H1 (cell line): ENCODE results near the gene NAT10. TPM values are rescaled to one million over a fixed set of nuclear protein-coding genes. Genes with fewer than 3 reads are reported as not detected.

Experiments used
- CTCF ChIA-PET: fragments of 300-600 bp; sonication (Branson Sonifier 250); formaldehyde crosslinking; loops from one replicate; lab custom pipeline; 2021; ENCODE audit not compliant: partially characterized antibody; lab: Charles Lee
- POLR2A ChIA-PET: fragments of 300-600 bp; sonication (Branson Sonifier 250); formaldehyde crosslinking; loops from one replicate; lab custom pipeline; 2021; ENCODE audit warnings: inconsistent platforms; ENCODE audit not compliant: partially characterized antibody; lab: Charles Lee
- DNase-seq, 2 experiments: peaks; one replicate each; pipeline versions ENCODE4 v3.0.0 to v3.0.0-alpha.2; 2010 to 2022; ENCODE audit warnings: low spot score in 2 of 2, low read depth in 1 of 2, mixed read lengths in 1 of 2
- FAIRE-seq: peaks from 2 replicates; lab custom pipeline; 2011; peaks lifted over from hg19 to GRCh38; lab: Jason Lieb, UNC
- H2AFZ ChIP-seq: 2 replicates; pipeline ENCODE4 v1.8.1; 2012; ENCODE audit warnings: low read length, inconsistent platforms
- H2AK5ac ChIP-seq: 2 replicates; pipeline ENCODE4 v1.6.1; 2013; ENCODE audit warnings: low read depth, low read length
- H2BK120ac ChIP-seq: replicated peaks from 2 replicates; pipeline ENCODE3; 2013; ENCODE audit warnings: low read depth, low read length, inconsistent platforms
- H2BK12ac ChIP-seq: 2 replicates; pipeline ENCODE4 v1.6.1; 2013; ENCODE audit warnings: low read depth, low read length
- H2BK15ac ChIP-seq: 2 replicates; pipeline ENCODE4 v1.6.1; 2013; ENCODE audit warnings: low read length
- H2BK20ac ChIP-seq: 2 replicates; pipeline ENCODE4 v1.6.1; 2013; ENCODE audit warnings: low read length
- H2BK5ac ChIP-seq: 2 replicates; pipeline ENCODE4 v1.6.1; 2013; ENCODE audit warnings: low read depth, low read length
- H3K14ac ChIP-seq: 2 replicates; pipeline ENCODE4 v1.6.1; 2013; ENCODE audit warnings: inconsistent platforms; ENCODE audit not compliant: insufficient read length
- H3K18ac ChIP-seq: 2 replicates; pipeline ENCODE4 v1.6.1; 2013; ENCODE audit warnings: low read length; ENCODE audit errors: extremely low read depth
- H3K23ac ChIP-seq: 2 replicates; pipeline ENCODE4 v1.6.1; 2013; ENCODE audit warnings: inconsistent platforms; ENCODE audit not compliant: insufficient read length
- H3K23me2 ChIP-seq: 2 replicates; pipeline ENCODE4 v1.6.1; 2013; ENCODE audit warnings: low read depth, low read length
- H3K27ac ChIP-seq: 2 replicates; pipeline ENCODE4 v1.6.1; 2011; ENCODE audit warnings: low read depth, low read length, inconsistent platforms
- H3K27me3 ChIP-seq, 4 experiments: replicated peaks in 1 of 4; 1 replicate in 1 of 4; 2 replicates in 3 of 4; pipeline versions ENCODE4 v1.6.1 to v1.8.1; 2011 to 2013; ENCODE audit warnings: low read length in 3 of 4, mild to moderate bottlenecking in 3 of 4, inconsistent platforms in 2 of 4, mixed read lengths in 2 of 4, moderate library complexity in 1 of 4; ENCODE audit not compliant: control insufficient read depth in 3 of 4, insufficient read depth in 3 of 4; ENCODE audit errors: extremely low read depth in 1 of 4
- H3K36me3 ChIP-seq, 4 experiments: 2 replicates each; pipeline versions ENCODE4 v1.6.1 to v1.8.1; 2011 to 2013; ENCODE audit warnings: mild to moderate bottlenecking in 4 of 4, low read length in 3 of 4, moderate library complexity in 2 of 4, control low read depth in 1 of 4, inconsistent platforms in 1 of 4; ENCODE audit not compliant: insufficient read depth in 4 of 4, control insufficient read depth in 2 of 4
- H3K4ac ChIP-seq: replicated peaks from 2 replicates; pipeline ENCODE3; 2013; ENCODE audit warnings: low read length, low read depth, mixed read lengths, inconsistent platforms; ENCODE audit not compliant: insufficient read length
- H3K4me1 ChIP-seq, 4 experiments: replicated peaks in 1 of 4; 1 replicate in 1 of 4; 2 replicates in 3 of 4; pipeline versions ENCODE4 v1.6.1 to v1.8.1; 2011 to 2013; ENCODE audit warnings: low read length in 3 of 4, inconsistent platforms in 2 of 4, mixed read lengths in 1 of 4; ENCODE audit not compliant: insufficient read depth in 4 of 4, control insufficient read depth in 3 of 4
- H3K4me2 ChIP-seq, 2 experiments: 2 replicates each; pipeline versions ENCODE4 v1.6.1 to v1.8.1; 2011 to 2013; ENCODE audit warnings: low read depth in 2 of 2, low read length in 2 of 2, control low read depth in 1 of 2, inconsistent platforms in 1 of 2, mild to moderate bottlenecking in 1 of 2; ENCODE audit not compliant: insufficient read depth in 1 of 2
- H3K4me3 ChIP-seq, 4 experiments: fragments of 200-600, 300-600 bp in 1 of 4; sonication (generic), shearing (Covaris generic), sonication (Bioruptor Twin) in 1 of 4; 2 replicates each; pipeline versions ENCODE4 v1.5.1 to v1.8.1; 2011 to 2016; ENCODE audit warnings: low read length in 4 of 4, low read depth in 3 of 4, control low read depth in 2 of 4, inconsistent platforms in 2 of 4, mild to moderate bottlenecking in 2 of 4, mixed read lengths in 1 of 4, moderate library complexity in 1 of 4; ENCODE audit not compliant: insufficient read depth in 2 of 4; ENCODE audit errors: extremely low read depth in 1 of 4
- H3K56ac ChIP-seq: replicated peaks from 2 replicates; pipeline ENCODE3; 2013; ENCODE audit warnings: low read depth, mild to moderate bottlenecking, mixed read lengths, low read length, inconsistent platforms; ENCODE audit not compliant: insufficient read length
- H3K79me1 ChIP-seq: 2 replicates; pipeline ENCODE4 v1.6.1; 2013; ENCODE audit warnings: low read depth, low read length, control low read depth
- H3K79me2 ChIP-seq, 2 experiments: 2 replicates each; pipeline versions ENCODE4 v1.6.1 to v1.8.1; 2012 to 2013; ENCODE audit warnings: low read length in 2 of 2, mild to moderate bottlenecking in 2 of 2, inconsistent platforms in 1 of 2; ENCODE audit not compliant: insufficient read depth in 2 of 2, control insufficient read depth in 1 of 2
- H3K9ac ChIP-seq, 4 experiments: replicated peaks in 1 of 4; 1 replicate in 1 of 4; 2 replicates in 3 of 4; pipeline versions ENCODE4 v1.6.1 to v1.8.1; 2011 to 2013; ENCODE audit warnings: low read depth in 3 of 4, low read length in 3 of 4, control low read depth in 2 of 4, mild to moderate bottlenecking in 2 of 4, moderate library complexity in 2 of 4, inconsistent platforms in 1 of 4; ENCODE audit errors: extremely low read depth in 1 of 4
- H3K9me3 ChIP-seq, 2 experiments: 2 replicates each; pipeline versions ENCODE4 v1.6.1 to v1.8.1; 2012 to 2013; ENCODE audit warnings: mild to moderate bottlenecking in 2 of 2, moderate library complexity in 2 of 2, control low read depth in 1 of 2, inconsistent platforms in 1 of 2, low read depth in 1 of 2, low read length in 1 of 2, mixed read lengths in 1 of 2; ENCODE audit not compliant: insufficient read depth in 2 of 2
- H4K20me1 ChIP-seq, 2 experiments: replicated peaks in 1 of 2; 2 replicates each; pipeline versions ENCODE3 to v1.8.1; 2011 to 2013; ENCODE audit warnings: inconsistent platforms in 2 of 2, low read length in 2 of 2, mild to moderate bottlenecking in 1 of 2; ENCODE audit not compliant: insufficient read depth in 2 of 2, control insufficient read depth in 1 of 2
- H4K5ac ChIP-seq: 2 replicates; pipeline ENCODE4 v1.6.1; 2013; ENCODE audit warnings: low read length, low read depth, mixed read lengths, inconsistent platforms; ENCODE audit not compliant: insufficient read length
- H4K8ac ChIP-seq: 2 replicates; pipeline ENCODE4 v1.8.0; 2013; ENCODE audit warnings: mild to moderate bottlenecking, moderate library complexity, low read length, inconsistent platforms; ENCODE audit not compliant: insufficient read depth; ENCODE audit errors: extremely low read depth
- H4K91ac ChIP-seq: replicated peaks from 2 replicates; pipeline ENCODE3; 2013; ENCODE audit warnings: low read length, mixed read lengths, inconsistent platforms; ENCODE audit not compliant: insufficient read length
- CREB1 ChIP-seq: IDR thresholded peaks from 2 replicates; pipeline ENCODE4 v1.6.1; 2012; ENCODE audit warnings: inconsistent platforms
- CTCF ChIP-seq, 3 experiments: IDR thresholded peaks; 1 replicate in 2 of 3; 2 replicates in 1 of 3; pipeline versions ENCODE4 v1.5.1 to v1.6.1; 2011; ENCODE audit warnings: low read length in 3 of 3, mild to moderate bottlenecking in 3 of 3, inconsistent platforms in 2 of 3, low read depth in 1 of 3, moderate library complexity in 1 of 3; ENCODE audit not compliant: insufficient read depth in 1 of 3; ENCODE audit errors: control extremely low read depth in 1 of 3
- MAX ChIP-seq: IDR thresholded peaks from 2 replicates; pipeline ENCODE4 v1.6.1; 2012; ENCODE audit warnings: inconsistent platforms
- NANOG ChIP-seq: IDR thresholded peaks from 2 replicates; pipeline ENCODE4 v1.6.1; 2011; ENCODE audit warnings: low read length, low read depth, mild to moderate bottlenecking, inconsistent platforms; ENCODE audit not compliant: insufficient read depth, poor library complexity, severe bottlenecking
- POLR2AphosphoS5 ChIP-seq: IDR thresholded peaks from 2 replicates; pipeline ENCODE4 v1.6.1; 2011; ENCODE audit warnings: low read depth, low read length
- RAD21 ChIP-seq, 2 experiments: IDR thresholded peaks in 1 of 2; conservative IDR thresholded peaks in 1 of 2; 2 replicates each; pipeline ENCODE4 v1.6.1; 2011; ENCODE audit warnings: low read depth in 2 of 2, low read length in 2 of 2, improper control_type of control experiment in 1 of 2, inconsistent platforms in 1 of 2, mild to moderate bottlenecking in 1 of 2, moderate library complexity in 1 of 2
- RBBP5 ChIP-seq: IDR thresholded peaks from 2 replicates; pipeline ENCODE4 v1.7.1; 2012; ENCODE audit warnings: low read depth, mild to moderate bottlenecking, inconsistent platforms, low read length, moderate library complexity, borderline replicate concordance
- SIX5 ChIP-seq: IDR thresholded peaks from 2 replicates; pipeline ENCODE4 v1.6.1; 2011; ENCODE audit warnings: mild to moderate bottlenecking, low read depth, low read length
- SP2 ChIP-seq: IDR thresholded peaks from 2 replicates; pipeline ENCODE4 v1.6.1; 2012; ENCODE audit warnings: mild to moderate bottlenecking, low read length, inconsistent platforms
- SRF ChIP-seq: IDR thresholded peaks from 2 replicates; pipeline ENCODE4 v1.6.1; 2011; ENCODE audit warnings: mild to moderate bottlenecking, low read depth, low read length, moderate library complexity
- ZNF274 ChIP-seq: IDR thresholded peaks from 2 replicates; pipeline ENCODE4 v1.7.0; 2012; ENCODE audit warnings: low read length, borderline replicate concordance; ENCODE audit errors: extremely low read depth
- WGBS, 2 experiments: shearing (Covaris generic) in 1 of 2; methylation state at CpG; one replicate each; pipeline versions ENCODE4 v1.1.6 to v1.1.7; 2013 to 2015; ENCODE audit warnings: low lambda C conversion rate in 2 of 2, mixed read lengths in 2 of 2, inconsistent platforms in 1 of 2, low coverage in 1 of 2, missing lambda C conversion rate in 1 of 2; ENCODE audit not compliant: insufficient replicate concordance in 2 of 2, insufficient coverage in 1 of 2, insufficient read length in 1 of 2; ENCODE audit errors: extremely low coverage in 1 of 2, missing lambda C conversion rate in 1 of 2; 5-methylcytosine and 5-hydroxymethylcytosine counted together
- polyA plus RNA-seq, 7 experiments: library from polyadenylated mRNA; depleted of rRNA in 3 of 7; stranded (reverse) in 5 of 7; unstranded in 2 of 7; fragments of >200 nt in 5 of 7; fragments of 200-250 nt in 2 of 7; gene quantifications; 1 replicate in 5 of 7; 2 replicates in 1 of 7; 4 replicates in 1 of 7; pipeline versions ENCODE4 v1.2.1 to v1.2.3, GENCODE V29; 2011 to 2013; ENCODE audit warnings: missing spikeins in 2 of 7, mixed read lengths in 2 of 7
- total RNA-seq: library from RNA; stranded (reverse); fragmentation: NEBNext Ultra II Directional; extraction: Animal tissue kit (Norgen Biotek cat#: 25700); gene quantifications from 2 replicates; pipeline ENCODE4 v1.2.1, GENCODE V29; 2021

NAT10 gene
- total and polyA plus RNA-seq, 2 of the 8 experiments (the other 6 are each of a cell fraction or from before 2014, with no cell fraction given) = 66.3 to 89.6 TPM

GRCh38 chr11:34146866-34147265 is 41.4 kb downstream of the NAT10 start:
- Histone ChIP-seq H3K4me1 (no peaks in the 10 kb centered on the region), H4K91ac (no peak overlapping the region), H2BK5ac (no peak overlapping the region), H3K9me3 (no peaks in the 10 kb centered on the region), H2AFZ (no peak overlapping the region), H2BK120ac (no peak overlapping the region), H3K36me3 (peaks cover 30 to 69% (median 48%) of the 10 kb centered on the region in 4 experiments), H2AK5ac (no peak overlapping the region), H4K5ac (no peak overlapping the region), H3K9ac (no peak overlapping the region), H3K56ac (no peak overlapping the region), H2BK15ac (no peak overlapping the region), H3K4me2 (no peak overlapping the region), H3K23me2 (no peaks in the 10 kb centered on the region), H2BK12ac (no peak overlapping the region), H3K79me1 (no peaks in the 10 kb centered on the region), H3K18ac (no peak overlapping the region), H3K4me3 (no peak overlapping the region), H4K20me1 (peaks cover 2 to 12% of the 10 kb centered on the region in 2 experiments), H3K14ac (no peak overlapping the region), H3K79me2 (no peaks in the 10 kb centered on the region), H3K27me3 (no peaks in the 10 kb centered on the region), H2BK20ac (no peak overlapping the region), H3K4ac (no peak overlapping the region), H3K27ac (no peak overlapping the region), H4K8ac (no peak overlapping the region), H3K23ac (no peak overlapping the region)
- DNase-seq (no peak), FAIRE-seq (no peak)
- CTCF ChIA-PET = interaction anchor here (1.1 to 5.5 kb wide), 4 partner anchors 9 to 216 kb away, joined by 4 to 42 read pairs (median 5); no protein-coding TSS in a partner anchor
- 90% methylated on average over 5 of the region's 5 CpGs; no CpG with 5 or more reads in 1 of the 2 experiments for WGBS, 2 experiments
- POLR2A ChIA-PET = interaction anchor here (0.7 to 1.0 kb wide), 2 partner anchors 9 to 14 kb away, joined by 3 read pairs; no protein-coding TSS in a partner anchor
- TF ChIP-seq CREB1 = no peak
- TF ChIP-seq SRF = no peak
- TF ChIP-seq ZNF274 = no peak
- no peak for TF ChIP-seq NANOG
- no peak for TF ChIP-seq RBBP5
- no peak for TF ChIP-seq SP2
- no peak for TF ChIP-seq RAD21 (IDR thresholded peaks at IDR 0.05 in 1 of 2, conservative IDR thresholded peaks at IDR 0.05 in 1 of 2; ENCODE audit: low read depth in 2 of 2, low read length in 2 of 2)
- no peak for TF ChIP-seq CTCF (IDR thresholded peaks at IDR 0.05; ENCODE audit: control extremely low read depth in 1 of 3, insufficient read depth in 1 of 3, low read depth in 1 of 3, low read length in 3 of 3)
- no peak for TF ChIP-seq POLR2AphosphoS5
- no peak for TF ChIP-seq SIX5
- no peak for TF ChIP-seq MAX
